ENCODE measurements around the gene GPT2.

The GPT2 gene

DNA sequence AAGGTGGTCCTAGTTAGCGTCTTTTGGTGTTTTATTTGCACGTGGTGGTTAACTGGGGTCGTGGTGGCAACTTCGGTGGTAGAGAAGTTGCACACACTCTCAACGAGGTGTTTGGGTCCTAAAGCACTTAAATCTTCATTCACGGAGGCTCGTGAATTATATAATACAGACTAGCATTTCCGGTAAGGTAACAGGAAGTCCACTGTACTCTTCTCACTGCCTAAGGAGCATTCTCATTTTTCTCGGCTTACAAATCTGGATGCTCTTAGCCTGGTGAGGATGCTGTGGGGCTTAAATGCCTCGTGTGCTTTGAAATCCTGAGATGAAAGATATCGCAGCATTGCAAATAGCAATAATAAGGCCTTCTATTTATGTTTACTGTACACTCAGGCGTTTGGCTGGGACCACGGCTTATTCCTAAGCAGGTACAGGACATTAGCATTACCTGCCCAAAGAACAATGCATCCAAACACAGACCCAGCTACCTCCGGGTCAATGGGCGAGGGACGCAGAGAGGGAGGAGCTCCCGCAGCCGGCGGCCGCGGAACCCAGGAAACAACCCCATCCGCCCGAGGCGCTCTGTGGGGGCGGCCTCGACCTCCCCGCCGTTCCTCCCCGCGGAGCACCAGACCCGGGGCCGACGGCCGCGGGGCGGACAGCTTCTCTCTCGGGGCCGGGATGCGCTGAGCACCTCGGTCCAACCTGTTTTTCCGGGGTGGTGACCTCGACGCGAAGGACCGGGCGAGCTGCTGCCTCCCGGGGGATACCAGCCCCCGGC, 88.5 kb downstream of the GPT2 start:
- DNase-seq (ENCODE audit: low spot score): peak; percentile 23

DNA sequence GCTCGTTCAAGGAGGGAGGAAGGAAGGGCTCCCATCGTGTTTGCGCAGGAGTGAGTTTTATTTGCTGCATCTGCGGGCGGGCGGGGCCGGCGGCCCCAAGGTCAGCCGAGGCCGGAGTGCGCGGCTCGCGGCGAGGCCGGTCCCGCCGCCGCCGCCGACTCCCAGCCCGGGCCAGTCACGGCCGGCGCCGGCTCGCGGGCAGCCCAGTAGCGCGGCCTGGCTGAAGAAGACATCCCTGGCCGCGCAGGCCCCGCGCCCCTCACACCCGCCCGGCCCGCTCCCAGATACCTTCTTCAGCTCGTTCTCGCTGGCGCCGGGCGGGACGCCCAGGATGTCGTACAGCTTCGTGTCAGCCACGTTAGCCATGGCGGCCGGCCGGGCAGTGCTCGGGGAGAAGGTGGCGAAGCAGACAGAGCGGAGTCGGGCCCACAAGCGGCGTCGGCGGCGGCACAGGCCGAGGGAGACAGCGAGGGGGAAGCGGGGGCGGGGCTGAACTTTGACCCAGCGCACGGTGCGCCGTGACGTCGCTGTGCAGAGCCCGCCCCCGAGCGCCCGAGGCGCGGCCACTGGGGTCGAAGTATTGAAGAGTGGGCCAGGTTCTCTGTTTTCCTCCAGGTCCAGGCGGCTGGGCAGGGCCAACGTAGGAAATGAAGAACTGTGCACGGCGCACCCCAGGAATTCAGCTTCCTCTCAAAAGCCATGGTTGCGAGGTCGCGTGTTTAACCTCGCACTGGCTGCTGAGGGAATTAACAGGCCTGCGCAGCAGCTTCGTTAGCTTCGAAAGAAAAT, 89.2 kb downstream of the GPT2 start, which contains the start of gene DNAJA2:
Gene DNAJA2 (minus strand): TSS at position 468 of the 789 bp plus-strand sequence. CDS start 102 bp downstream, at position 366.
- peak; percentile 86 for DNase-seq (ENCODE audit: low spot score)

DNA sequence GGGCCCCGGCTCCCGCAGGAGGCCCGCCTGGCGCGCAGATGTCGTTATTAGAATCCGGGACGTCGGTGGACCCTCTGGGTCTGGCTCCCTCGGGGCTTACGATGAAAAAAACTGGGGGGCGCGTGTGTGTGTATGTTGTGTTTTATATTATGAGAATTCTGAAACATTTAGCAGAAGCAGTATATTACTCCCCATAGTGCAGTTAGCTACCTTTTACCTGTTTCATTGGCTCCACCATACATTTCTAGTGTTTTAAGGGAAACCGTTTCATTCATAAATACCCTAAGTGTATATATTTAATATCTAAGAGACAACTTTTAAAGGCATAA, 89.8 kb downstream of the GPT2 start:
- DNase-seq (ENCODE audit: low spot score): no peak

DNA sequence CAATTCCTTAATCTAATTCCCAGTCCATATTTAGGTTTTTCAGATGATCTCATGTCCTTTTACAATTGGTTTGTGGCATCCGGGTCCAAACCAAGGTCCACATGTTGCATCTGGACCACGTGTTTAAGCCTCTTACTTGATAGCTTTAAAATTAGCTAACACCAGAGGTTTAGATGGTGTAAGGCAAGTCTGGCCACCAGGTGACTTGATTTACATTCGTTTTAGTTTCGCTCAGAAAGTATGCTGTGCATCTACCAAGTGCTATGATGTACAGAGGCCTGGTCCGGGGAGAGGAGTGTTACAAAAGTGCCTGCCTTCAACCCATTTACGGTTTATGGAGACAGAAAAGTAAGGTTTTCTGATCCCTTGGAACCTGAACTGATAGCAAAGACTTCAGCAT, 90.2 kb downstream of the GPT2 start:
- DNase-seq (ENCODE audit: low spot score): no peak

DNA sequence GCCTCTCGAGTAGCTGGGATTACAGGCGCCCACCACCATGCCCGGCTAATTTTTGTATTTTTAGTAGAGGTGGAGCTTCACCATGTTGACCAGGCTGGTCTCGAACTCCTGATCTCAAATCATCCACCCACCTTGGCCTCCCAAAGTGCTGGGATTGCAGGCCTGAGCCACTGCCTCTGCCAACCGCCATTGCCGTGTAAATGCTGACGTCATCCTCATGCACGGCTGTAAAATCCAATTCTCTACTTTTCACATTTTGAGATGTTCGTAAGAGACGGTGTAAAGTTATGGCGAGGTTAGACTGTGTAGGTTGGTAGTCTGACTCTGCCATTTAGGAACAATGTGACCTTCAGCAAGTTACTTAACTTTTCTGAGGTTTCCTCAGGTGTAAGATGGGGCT, 91.0 kb downstream of the GPT2 start:
- no peak for DNase-seq (ENCODE audit: low spot score)

DNA sequence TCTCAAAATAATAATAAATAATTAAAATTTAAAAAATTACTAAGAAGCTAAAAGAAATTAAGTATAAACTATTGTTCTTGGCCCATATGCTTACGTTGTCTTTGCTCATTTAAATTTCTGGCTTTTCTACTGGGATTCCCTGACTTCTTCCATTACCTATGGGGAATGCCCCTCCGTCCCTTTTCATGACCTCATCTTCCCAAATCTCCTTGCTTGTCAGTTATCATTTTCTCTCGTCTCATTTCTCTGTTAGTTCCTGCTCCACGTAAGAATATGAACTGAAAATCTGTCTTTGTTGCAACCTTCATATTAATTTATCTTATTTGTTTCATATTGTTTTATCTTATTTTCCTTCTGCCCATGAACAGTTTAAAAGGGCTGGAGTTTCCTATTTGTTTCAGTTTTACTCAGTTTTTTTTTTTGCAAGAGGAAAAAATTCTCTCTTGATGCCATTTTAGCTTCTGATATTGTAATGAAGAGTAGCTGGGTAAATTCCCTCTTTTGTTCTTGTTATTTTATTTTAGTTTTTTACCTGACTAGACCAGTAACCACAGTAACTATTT, 91.8 kb downstream of the GPT2 start:
- no peak for DNase-seq (ENCODE audit: low spot score)

DNA sequence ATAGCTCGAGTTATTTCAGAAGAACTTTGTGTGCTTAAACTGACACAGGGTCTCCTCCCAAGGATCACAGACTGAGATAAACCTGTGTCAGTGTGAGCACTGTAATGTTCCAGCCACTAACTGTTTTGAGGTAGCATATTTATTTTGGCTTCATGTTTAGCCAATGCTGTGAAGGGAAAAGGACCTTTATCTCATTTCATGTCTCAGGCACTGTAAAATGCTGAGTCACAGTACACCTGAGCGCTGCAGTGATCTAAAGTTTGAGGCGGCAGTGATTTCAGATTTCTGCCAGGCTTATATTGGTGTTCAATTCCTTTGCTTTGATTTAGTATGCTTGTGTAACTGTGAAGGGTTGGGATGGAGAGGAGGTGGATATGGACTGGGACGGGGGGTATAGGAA, 92.4 kb downstream of the GPT2 start:
- no peak for DNase-seq (ENCODE audit: low spot score)

Data from hematopoietic multipotent progenitor cell treated with erythropoietin and hydrocortisone succinate and interleukin-3 and kit ligand, for 17 days (in vitro differentiated cells).